HG02588 (cell line): Measurements from ENCODE around the gene RANBP1.

Experiments
- ATAC-seq: cut with Tn5 transposase; IDR thresholded peaks from one replicate; pipeline ENCODE4 v1.9.1; 2021; ENCODE audit warnings: mild to moderate bottlenecking, moderate library complexity; ENCODE audit not compliant: unreplicated experiment

RANBP1 gene

DNA sequence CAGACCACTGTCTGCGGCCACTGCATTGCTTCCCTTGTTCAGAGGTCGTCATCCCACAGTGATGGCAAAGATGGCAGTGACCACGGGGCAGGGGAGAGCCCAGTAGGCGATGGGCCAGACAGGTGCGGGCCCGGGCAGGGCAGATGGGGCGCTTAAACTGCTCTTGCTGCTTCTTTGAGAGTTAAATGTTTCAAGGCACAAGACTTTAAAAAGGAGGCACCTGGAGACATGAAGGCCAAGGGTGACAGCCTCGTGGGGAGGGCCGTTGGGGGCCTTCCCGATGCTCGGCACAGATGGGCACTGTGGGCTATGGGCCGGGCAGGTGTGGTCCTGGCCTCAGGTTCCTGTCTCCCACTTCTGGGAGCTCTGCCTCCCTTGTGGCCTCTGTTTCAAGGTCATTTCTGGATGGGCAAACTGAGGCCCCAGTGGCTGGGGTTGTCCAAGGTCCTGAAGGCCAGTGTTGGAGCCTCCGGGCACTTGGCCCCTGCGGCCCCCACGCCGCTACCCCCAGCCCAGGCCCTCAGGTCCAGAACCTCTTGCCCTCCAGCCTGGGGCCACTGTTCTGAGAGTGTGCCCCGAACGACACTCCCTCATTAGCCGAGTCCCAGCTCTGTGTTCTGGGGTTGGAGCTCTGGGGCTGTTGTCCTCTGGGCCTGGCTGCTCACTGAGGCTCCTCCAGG lies 51.9 kb downstream of the RANBP1 start:
- ATAC-seq, result no peak

DNA sequence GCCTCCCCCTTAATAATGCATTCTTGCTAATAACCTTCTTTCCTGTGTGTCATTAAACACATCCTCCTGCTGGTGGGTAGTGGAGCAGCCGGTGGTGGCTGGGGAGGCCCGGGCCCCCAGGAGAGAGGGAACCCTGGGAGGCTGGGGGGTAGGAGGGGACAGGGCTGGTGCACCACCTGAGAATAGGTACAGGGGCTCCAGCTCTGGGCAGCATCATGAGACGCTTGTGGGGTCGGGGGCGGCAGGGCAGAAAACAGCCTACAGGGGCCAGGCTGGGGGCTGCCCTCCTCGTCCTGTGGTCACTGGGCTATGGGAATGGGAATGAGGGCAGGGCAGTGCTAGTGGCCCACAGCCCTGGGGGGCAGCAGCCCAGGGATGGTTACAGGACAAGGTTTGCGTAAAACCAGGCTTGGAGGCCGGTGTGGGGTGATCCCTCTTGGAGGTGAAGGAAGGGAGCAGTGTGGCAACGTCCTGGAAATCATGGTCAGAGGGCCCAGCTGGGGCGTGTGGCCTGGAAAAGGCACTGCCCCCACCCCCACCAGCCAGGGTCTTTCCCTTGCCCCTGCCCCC lies 53.4 kb downstream of the RANBP1 start:
- ATAC-seq, result no peak

DNA sequence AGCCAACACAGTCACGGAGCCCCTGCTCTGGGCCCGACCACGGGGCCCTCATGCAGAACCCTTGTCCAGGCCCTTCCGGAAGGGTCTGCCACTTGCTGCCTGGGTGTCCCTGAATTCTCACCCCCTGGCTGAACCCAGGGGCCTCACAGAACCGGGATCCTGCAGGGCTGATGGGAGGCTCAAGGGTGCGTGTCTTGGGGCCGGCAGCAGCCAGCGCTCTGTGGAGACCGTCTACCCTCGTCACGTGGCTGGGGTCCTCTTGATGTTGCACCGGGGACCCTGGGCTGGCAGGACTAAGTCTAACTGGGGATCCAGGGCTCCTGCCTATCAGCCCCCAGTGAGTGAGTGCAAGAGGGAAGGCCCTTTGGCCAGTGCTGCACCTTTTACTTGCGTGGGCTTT lies 54.3 kb downstream of the RANBP1 start:
- ATAC-seq, result no peak

DNA sequence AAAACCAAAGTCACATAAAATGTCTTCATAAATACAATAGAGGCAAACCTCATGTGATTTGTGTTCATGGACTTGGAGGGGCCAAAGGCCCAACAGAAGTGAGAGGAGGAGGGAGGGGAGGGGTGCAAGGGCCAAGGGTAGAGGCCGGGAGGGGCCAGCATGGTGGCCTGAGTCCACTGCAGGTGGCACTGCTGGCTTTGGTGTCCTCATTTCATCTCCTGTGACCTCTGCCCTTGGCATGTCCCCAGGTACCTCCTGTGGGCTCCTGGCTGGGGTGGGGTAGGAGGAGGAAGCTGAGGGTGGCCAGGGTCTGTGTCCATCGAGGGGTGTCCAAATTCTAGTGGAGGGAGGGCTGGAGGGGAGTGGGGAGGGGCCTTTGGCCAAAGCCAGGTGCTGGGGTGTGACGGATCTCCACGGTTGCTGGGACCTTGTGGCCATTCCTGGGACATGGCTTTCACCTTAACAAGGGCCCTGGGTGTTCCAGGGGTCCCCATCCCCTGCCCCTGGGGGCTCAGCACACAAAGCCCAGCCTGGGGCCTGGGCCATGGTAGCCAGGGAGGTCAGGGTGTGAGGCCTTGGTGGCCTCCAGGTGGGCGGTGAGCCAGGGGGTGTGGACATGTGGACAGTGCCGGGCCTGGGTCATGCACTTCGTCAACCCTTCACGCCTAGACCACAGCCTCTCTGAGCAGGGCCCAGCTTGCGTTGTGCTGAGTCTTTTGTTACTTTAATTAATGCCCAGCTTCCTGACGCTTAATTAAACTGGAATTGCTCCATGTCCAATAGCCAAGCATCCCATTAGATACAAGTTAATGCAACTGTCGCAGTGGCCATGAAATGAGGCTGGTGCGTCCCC lies 55.6 kb downstream of the RANBP1 start:
- no peak for ATAC-seq

DNA sequence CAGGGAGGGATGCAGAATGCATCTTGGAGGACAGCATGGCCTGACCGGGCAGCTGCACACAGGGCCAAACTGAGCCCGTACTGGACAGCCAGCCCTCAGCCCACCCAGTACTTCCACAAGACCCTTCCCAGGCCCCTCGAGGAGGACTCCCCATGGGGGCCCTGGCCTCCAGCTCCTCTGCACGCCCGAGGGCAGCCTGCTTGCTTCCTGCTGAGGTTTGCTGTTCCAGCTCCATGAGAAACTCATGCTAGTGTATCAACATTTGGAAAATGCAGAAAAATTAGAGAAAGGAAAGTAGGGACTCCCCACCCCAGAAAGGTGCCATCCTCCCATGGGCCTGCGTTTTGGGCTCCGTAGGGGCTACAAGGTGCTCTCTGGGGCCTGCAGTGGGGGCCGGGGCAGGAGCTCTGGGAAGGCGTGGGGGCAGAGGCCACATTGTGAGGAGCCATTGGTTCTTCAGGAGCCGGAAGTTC lies 56.3 kb downstream of the RANBP1 start:
- ATAC-seq, result no peak

DNA sequence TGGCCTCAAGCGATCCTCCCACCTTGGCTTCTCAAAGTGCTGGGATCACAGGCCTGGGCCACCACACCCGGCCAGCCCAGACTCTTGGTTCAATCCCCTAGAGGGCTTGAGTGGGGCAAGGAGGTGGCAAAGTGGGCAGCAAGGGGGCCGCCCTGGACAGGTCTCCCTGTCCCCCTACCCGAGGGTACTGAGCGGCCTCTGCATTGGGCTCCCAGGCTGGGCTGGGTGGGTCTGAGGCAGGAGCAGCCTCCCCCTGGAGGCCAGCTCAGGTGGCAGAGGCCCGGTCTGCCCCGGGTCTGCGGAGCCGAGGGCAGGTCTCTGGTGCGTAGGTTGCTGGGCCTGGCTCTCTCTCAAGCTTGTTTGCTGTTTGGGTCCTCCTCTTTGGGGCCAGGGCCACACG lies 57.3 kb downstream of the RANBP1 start:
- ATAC-seq, result no peak

DNA sequence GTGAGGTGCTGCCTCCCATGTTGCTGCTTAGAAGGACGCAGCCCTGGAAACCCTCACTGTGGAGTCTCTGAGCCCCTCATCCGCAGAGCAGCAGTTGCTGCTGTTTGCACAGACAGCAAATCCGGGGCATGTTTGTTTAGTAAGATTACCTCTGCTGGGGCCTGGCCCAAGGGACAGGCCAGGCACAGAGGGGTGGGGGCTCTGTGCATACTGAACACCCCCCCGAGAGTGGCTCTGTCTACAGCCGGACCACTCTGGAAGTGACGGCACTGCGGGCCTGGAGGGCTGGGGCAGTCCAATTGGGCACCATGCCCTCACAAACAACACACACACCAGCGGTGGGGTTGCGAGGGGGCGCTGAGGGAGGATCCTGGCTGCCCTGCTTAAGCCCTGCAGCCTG lies 57.9 kb downstream of the RANBP1 start:
- no peak for ATAC-seq

DNA sequence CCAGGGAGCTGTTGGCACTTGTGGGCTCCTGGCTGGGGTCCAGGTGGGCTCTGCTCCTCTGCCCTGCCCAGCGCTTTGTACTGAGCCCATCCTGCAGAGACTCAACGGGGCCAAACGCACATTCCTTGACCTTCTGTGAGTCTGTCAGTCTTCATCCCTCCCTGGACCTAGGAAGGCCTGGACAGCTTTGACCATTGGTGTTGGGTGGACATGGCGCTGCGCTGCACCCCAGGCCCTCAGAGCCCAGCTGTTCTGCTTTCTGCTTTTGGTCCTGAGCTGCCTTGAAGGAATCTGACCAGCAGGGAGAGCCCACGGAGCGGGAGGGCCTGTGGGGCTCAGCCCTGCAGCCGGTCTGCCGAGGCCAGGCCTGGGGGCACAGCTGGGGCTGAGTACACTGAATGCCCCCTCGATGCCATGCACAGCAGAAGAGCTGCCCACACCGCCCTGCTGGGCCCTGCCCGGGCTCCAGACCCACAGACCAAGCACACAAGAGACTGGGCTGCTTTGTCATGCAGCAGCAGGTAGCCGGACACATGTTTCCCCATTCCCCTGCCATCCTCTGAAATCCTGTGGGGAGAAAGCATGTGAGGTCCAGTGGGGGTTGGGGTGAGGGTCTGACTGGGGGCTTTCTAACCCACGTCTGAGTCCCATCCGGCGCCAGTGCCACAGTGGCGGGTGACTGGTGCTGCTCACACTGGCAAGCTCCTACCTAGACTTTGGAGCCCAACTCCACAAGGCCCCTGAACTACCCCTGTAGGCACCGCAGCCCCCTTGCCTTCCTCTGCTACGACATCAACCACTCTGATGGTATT lies 59.1 kb downstream of the RANBP1 start:
- ATAC-seq, result no peak

DNA sequence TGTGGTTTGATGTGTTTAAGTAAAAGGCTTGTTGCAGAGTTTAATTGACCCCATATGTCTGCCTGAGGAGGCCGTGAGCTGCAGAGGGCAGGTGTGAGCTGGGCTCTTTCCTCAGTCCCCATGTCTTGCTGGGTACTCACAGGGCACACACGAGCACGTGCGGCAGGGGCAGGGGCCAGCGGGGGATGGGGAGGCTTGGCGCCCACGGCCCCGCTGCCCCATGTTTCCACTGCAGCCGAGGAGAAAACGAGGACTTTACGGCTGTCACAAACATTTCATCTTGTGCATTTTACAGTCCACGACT lies 59.6 kb downstream of the RANBP1 start:
- ATAC-seq, result no peak

DNA sequence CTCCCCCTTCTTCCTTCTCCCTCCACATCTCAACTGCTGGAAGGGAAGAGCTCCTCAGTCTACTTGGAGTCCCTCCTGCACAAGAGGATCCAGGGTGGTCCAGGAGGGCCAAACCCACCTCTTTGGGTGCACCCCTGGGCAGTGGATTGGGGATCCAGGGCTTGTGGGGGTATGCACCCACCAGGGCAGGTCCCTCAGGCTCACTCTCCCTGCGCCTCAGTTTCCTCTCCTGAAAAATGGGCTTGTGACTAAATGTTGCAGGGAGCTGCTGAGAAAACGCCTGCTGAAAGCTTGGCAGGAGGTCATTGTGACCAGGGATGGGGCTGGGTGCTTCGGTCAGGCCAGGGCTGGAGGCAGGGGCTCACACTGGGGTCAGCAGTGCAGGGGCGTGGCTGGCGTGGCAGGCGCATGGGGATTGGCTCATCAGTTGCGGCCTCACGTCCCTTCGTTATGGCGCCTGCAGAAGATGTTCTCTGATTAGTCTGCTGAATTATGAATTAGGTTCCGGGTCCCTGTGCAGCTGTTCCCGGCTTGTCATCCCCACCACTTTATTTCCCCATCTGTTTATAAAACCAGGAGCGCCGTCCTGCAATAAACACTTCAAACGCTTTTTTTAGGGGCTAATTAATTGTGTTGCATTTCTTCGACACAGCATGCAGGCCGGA lies 60.6 kb downstream of the RANBP1 start:
- ATAC-seq, result no peak
